Measurements from ENCODE around the gene HAVCR2. TPM values are rescaled to one million over a fixed set of nuclear protein-coding genes. Genes with fewer than 3 reads are reported as not detected.

The HAVCR2 gene
- total and polyA plus RNA-seq, 7 donors = 3.6 to 21.7 (median 6.4) TPM

GRCh38 chr5:157132281-157132612 is 23.4 kb upstream of the HAVCR2 start:
- Histone ChIP-seq H3K36me3 (peaks cover 0 to 7% (median under 1%) of the 10 kb centered on the region in 4 donors), H3K9me3 (no peaks in the 10 kb centered on the region), H3K4me1 (no peaks in the 10 kb centered on the region), H3K27me3 (no peaks in the 10 kb centered on the region), H3K27ac (no peak overlapping the region), H3K4me3 (no peak overlapping the region)
- DNase-seq = no peak
- WGBS, 2 donors = 6 to 14% methylated on average over 1 of the region's 1 CpG
- TF ChIP-seq CTCF (IDR thresholded peaks at IDR 0.05) (no peak), POLR2AphosphoS5 (IDR thresholded peaks at IDR 0.05) (no peak), POLR2A (IDR thresholded peaks at IDR 0.05) (no peak), EP300 (IDR thresholded peaks at IDR 0.05) (no peak)
- intact Hi-C loops (cut with DNase I) = no loop called here

GRCh38 chr5:157130925-157131324 is 22.1 kb upstream of the HAVCR2 start:
- no peak for TF ChIP-seq CTCF (IDR thresholded peaks at IDR 0.05)
- TF ChIP-seq POLR2AphosphoS5 (IDR thresholded peaks at IDR 0.05) = no peak
- intact Hi-C loops (cut with DNase I) = no loop called here
- Histone ChIP-seq H3K36me3 (no peaks in the 10 kb centered on the region), H3K27ac (no peak overlapping the region), H3K4me1 (no peaks in the 10 kb centered on the region), H3K9me3 (no peaks in the 10 kb centered on the region), H3K4me3 (no peak overlapping the region), H3K27me3 (no peaks in the 10 kb centered on the region)
- 72 to 82% methylated on average over 7 of the region's 7 CpGs for WGBS, 2 donors
- peak; percentile 21 for DNase-seq

GRCh38 chr5:157121709-157122108 is 12.9 kb upstream of the HAVCR2 start:
- no peaks in the 10 kb centered on the region for H3K4me1 ChIP-seq
- no peak for DNase-seq
- H3K9me3 ChIP-seq = peaks cover 0 to 8% (median 3%) of the 10 kb centered on the region in 4 donors
- no peaks in the 10 kb centered on the region for H3K36me3 ChIP-seq
- no peak overlapping the region for H3K27ac ChIP-seq
- intact Hi-C loops (cut with DNase I) = no loop called here
- TF ChIP-seq CTCF (IDR thresholded peaks at IDR 0.05) = no peak
- TF ChIP-seq EP300 (IDR thresholded peaks at IDR 0.05) = no peak
- no peak for TF ChIP-seq POLR2AphosphoS5 (IDR thresholded peaks at IDR 0.05)
- TF ChIP-seq POLR2A (IDR thresholded peaks at IDR 0.05) = no peak
- H3K27me3 ChIP-seq = no peaks in the 10 kb centered on the region
- no peak overlapping the region for H3K4me3 ChIP-seq

- Histone ChIP-seq H3K9me3 (peaks cover 0 to 8% (median 3%) of the 10 kb centered on the region in 4 donors), H3K36me3 (no peaks in the 10 kb centered on the region), H3K4me1 (no peaks in the 10 kb centered on the region), H3K4me3 (no peak overlapping the region), H3K27me3 (no peaks in the 10 kb centered on the region), H3K27ac (no peak overlapping the region)
- 85 to 87% methylated on average over 1 of the region's 1 CpG for WGBS, 2 donors
- TF ChIP-seq POLR2A (IDR thresholded peaks at IDR 0.05) (no peak), EP300 (IDR thresholded peaks at IDR 0.05) (no peak), CTCF (IDR thresholded peaks at IDR 0.05) (no peak), POLR2AphosphoS5 (IDR thresholded peaks at IDR 0.05) (no peak)
- DNase-seq = no peak
- intact Hi-C loops (cut with DNase I) = no loop called here
Measured at GRCh38 chr5:157120102-157120501, 11.3 kb upstream of the HAVCR2 start.

GRCh38 chr5:157116483-157116954 is 7.7 kb upstream of the HAVCR2 start:
- intact Hi-C loops (cut with DNase I) = no loop called here
- Histone ChIP-seq H3K9me3 (peaks cover 0 to 8% (median 3%) of the 10 kb centered on the region in 4 donors), H3K36me3 (no peaks in the 10 kb centered on the region), H3K4me3 (no peak overlapping the region), H3K27me3 (no peaks in the 10 kb centered on the region), H3K4me1 (no peaks in the 10 kb centered on the region), H3K27ac (no peak overlapping the region)
- no peak for DNase-seq
- TF ChIP-seq POLR2A (IDR thresholded peaks at IDR 0.05) = no peak
- TF ChIP-seq CTCF (IDR thresholded peaks at IDR 0.05) = no peak
- no peak for TF ChIP-seq EP300 (IDR thresholded peaks at IDR 0.05)
- no peak for TF ChIP-seq POLR2AphosphoS5 (IDR thresholded peaks at IDR 0.05)
- 64 to 77% methylated on average over 6 of the region's 6 CpGs for WGBS, 2 donors
